ENCODE results near the gene ZNF346. TPM values are rescaled to one million over a fixed set of nuclear protein-coding genes. Genes with fewer than 3 reads are reported as not detected.

The ZNF346 gene
- total RNA-seq, 2 experiments from 2014 or later, result 36.6 to 42.4 TPM

DNA sequence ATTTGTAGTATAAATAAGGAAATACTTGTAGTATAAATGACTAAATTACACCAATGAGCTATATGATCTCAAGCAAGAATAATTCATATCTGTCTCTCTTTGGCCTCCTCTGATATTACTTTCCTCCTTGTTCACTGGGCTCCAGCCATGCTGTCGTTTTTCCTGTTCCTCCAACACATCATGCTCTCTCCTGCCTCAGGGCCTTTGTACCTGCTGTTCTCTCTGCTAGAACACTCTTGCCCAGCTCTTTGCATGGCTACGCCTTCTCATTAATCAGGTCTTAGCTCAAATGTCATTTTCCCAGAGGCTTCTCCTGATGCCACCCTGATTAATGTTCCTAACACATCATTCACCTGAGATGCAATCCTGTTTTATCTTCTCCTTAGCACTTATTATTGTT is 2.5 kb upstream of the ZNF346 start:
- no peaks in the 10 kb centered on the region for H3K9me2 ChIP-seq (ENCODE audit: insufficient read depth, low read length)
- CTCF ChIA-PET (ENCODE audit: unreplicated experiment), result interaction anchor here (0.9 to 1.0 kb wide), 3 partner anchors 9 to 14 kb away, joined by 3 read pairs; no protein-coding TSS in a partner anchor
- intact Hi-C loops (cut with micrococcal nuclease; ENCODE audit: unreplicated experiment), result no loop called here
- no peak for TF ChIP-seq EZH2phosphoT487 (IDR thresholded peaks at IDR 0.05; ENCODE audit: borderline replicate concordance, low read depth, low read length)
- TF ChIP-seq, protein P1, sequence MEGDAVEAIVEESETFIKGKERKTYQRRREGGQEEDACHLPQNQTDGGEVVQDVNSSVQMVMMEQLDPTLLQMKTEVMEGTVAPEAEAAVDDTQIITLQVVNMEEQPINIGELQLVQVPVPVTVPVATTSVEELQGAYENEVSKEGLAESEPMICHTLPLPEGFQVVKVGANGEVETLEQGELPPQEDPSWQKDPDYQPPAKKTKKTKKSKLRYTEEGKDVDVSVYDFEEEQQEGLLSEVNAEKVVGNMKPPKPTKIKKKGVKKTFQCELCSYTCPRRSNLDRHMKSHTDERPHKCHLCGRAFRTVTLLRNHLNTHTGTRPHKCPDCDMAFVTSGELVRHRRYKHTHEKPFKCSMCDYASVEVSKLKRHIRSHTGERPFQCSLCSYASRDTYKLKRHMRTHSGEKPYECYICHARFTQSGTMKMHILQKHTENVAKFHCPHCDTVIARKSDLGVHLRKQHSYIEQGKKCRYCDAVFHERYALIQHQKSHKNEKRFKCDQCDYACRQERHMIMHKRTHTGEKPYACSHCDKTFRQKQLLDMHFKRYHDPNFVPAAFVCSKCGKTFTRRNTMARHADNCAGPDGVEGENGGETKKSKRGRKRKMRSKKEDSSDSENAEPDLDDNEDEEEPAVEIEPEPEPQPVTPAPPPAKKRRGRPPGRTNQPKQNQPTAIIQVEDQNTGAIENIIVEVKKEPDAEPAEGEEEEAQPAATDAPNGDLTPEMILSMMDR (conservative IDR thresholded peaks at IDR 0.05; ENCODE audit: low read length), result no peak
- no peak overlapping the region for H3K4me3 ChIP-seq (ENCODE audit: low read depth, low read length, poor library complexity, severe bottlenecking)
- H3K4me1 ChIP-seq (ENCODE audit: insufficient read depth, low read length, poor library complexity, severe bottlenecking), result peaks cover 27% of the 10 kb centered on the region
- H3K79me2 ChIP-seq (ENCODE audit: insufficient read depth, low read depth, low read length), result peaks cover 33% of the 10 kb centered on the region; the same call in 1 of the 2 replicates
- POLR2A ChIA-PET, result interaction anchor here (0.6 to 7.5 kb wide), 4 partner anchors 9 to 72 kb away, joined by 3 to 74 read pairs (median 8); partner anchors contain the start of gene UIMC1
- no peak overlapping the region for H2AFZ ChIP-seq (ENCODE audit: low read length)
- no peaks in the 10 kb centered on the region for H4K20me1 ChIP-seq (ENCODE audit: insufficient read depth, low read length)
- H3K4me2 ChIP-seq (ENCODE audit: low read length), result no peak overlapping the region
- TSS peak; percentile 42 for BruUV-seq (replicated peaks)
- DNase-seq (ENCODE audit: low spot score), result no peak
- H3K9me3 ChIP-seq (ENCODE audit: low read length), result no peaks in the 10 kb centered on the region
- H3K27ac ChIP-seq (ENCODE audit: low read depth, low read length, poor library complexity, severe bottlenecking), result no peak overlapping the region
- H3K36me3 ChIP-seq (ENCODE audit: insufficient read depth, low read length), result peaks cover 9% of the 10 kb centered on the region

DNA sequence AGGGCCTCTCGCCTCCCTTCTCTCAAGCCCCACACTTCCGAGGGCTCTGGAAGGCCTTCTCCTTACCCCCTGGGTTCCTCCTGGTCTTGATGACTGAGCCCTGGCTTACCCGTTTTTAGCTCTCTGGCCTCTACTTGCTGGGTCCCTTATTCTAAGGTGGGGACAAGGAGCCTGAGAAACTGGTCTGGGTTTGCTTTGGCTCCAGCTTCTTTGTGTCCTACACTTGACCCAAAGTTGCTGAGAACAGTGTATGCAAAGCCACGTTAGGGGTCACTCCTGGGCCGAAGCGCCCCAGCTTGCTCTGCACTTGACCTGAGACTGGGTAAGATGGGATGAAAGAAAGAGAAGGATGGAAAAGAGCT is 788 bp downstream of the ZNF346 start:
- Histone ChIP-seq H4K20me1 (ENCODE audit: insufficient read depth, low read length) (no peaks in the 10 kb centered on the region), H3K27ac (ENCODE audit: low read depth, low read length, poor library complexity, severe bottlenecking) (peak overlapping the region; percentile 60), H3K79me2 (ENCODE audit: insufficient read depth, low read depth, low read length) (peaks cover 42% of the 10 kb centered on the region; the same call in 1 of the 2 replicates), H2AFZ (ENCODE audit: low read length) (peak overlapping the region; percentile 87; the same call in 1 of the 2 replicates), H3K9me3 (ENCODE audit: low read length) (no peaks in the 10 kb centered on the region), H3K4me1 (ENCODE audit: insufficient read depth, low read length, poor library complexity, severe bottlenecking) (peaks cover 30% of the 10 kb centered on the region), H3K9me2 (ENCODE audit: insufficient read depth, low read length) (no peaks in the 10 kb centered on the region), H3K4me3 (ENCODE audit: low read depth, low read length, poor library complexity, severe bottlenecking) (peak overlapping the region; percentile 83), H3K4me2 (ENCODE audit: low read length) (peak overlapping the region; percentile 99), H3K36me3 (ENCODE audit: insufficient read depth, low read length) (peaks cover 30% of the 10 kb centered on the region)
- BruUV-seq (replicated peaks), result no TSS peak
- ChIA-PET POLR2A (interaction anchor here (1.2 to 7.5 kb wide), 3 partner anchors 10 to 27 kb away, joined by 3 to 74 read pairs (median 7); partner anchors contain the start of gene UIMC1), CTCF (ENCODE audit: unreplicated experiment) (interaction anchor here (0.6 to 1.0 kb wide), 3 partner anchors 10 to 243 kb away, joined by 3 read pairs; no protein-coding TSS in a partner anchor)
- DNase-seq (ENCODE audit: low spot score), result peak; percentile 41
- TF ChIP-seq, protein P1 (conservative IDR thresholded peaks at IDR 0.05; ENCODE audit: low read length), result no peak
- no peak for TF ChIP-seq EZH2phosphoT487 (IDR thresholded peaks at IDR 0.05; ENCODE audit: borderline replicate concordance, low read depth, low read length)
- intact Hi-C loops (cut with micrococcal nuclease; ENCODE audit: unreplicated experiment), result no loop called here

DNA sequence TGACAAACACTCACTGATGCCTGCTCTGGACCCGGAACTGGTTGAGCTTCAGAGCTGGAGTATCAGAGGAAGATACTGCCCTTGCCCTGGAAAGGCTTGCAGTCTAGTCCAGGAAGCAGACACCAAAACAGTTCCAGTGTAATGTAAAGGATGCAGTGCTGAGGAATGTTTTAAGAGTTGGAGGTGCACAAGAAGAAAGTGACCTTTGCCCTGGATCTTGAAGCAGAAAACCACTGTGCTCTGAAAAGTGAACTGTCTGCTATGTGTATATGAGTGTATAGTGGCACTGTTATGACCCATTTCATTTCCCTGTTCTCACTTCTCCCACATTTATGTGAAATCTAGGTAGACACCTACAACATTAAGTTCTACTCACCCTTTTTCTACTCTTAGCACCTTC is 2.1 kb downstream of the ZNF346 start:
- H3K36me3 ChIP-seq (ENCODE audit: insufficient read depth, low read length), result peaks cover 38% of the 10 kb centered on the region
- peaks cover 42% of the 10 kb centered on the region; the same call in 1 of the 2 replicates for H3K79me2 ChIP-seq (ENCODE audit: insufficient read depth, low read depth, low read length)
- no peaks in the 10 kb centered on the region for H3K9me2 ChIP-seq (ENCODE audit: insufficient read depth, low read length)
- peak overlapping the region; percentile 45 for H3K4me2 ChIP-seq (ENCODE audit: low read length)
- H3K9me3 ChIP-seq (ENCODE audit: low read length), result no peaks in the 10 kb centered on the region
- H3K4me1 ChIP-seq (ENCODE audit: insufficient read depth, low read length, poor library complexity, severe bottlenecking), result peaks cover 30% of the 10 kb centered on the region
- H3K27ac ChIP-seq (ENCODE audit: low read depth, low read length, poor library complexity, severe bottlenecking), result no peak overlapping the region
- no TSS peak for BruUV-seq (replicated peaks)
- no peak overlapping the region for H2AFZ ChIP-seq (ENCODE audit: low read length)
- no peaks in the 10 kb centered on the region for H4K20me1 ChIP-seq (ENCODE audit: insufficient read depth, low read length)
- DNase-seq (ENCODE audit: low spot score), result no peak
- intact Hi-C loops (cut with micrococcal nuclease; ENCODE audit: unreplicated experiment), result no loop called here
- ChIA-PET CTCF (ENCODE audit: unreplicated experiment) (no interaction called here), POLR2A (interaction anchor here (0.9 kb wide), 1 partner anchor 17 kb away, joined by 4 read pairs; no protein-coding TSS in a partner anchor)
- H3K4me3 ChIP-seq (ENCODE audit: low read depth, low read length, poor library complexity, severe bottlenecking), result no peak overlapping the region
- TF ChIP-seq, protein P1 (conservative IDR thresholded peaks at IDR 0.05; ENCODE audit: low read length), result no peak
- TF ChIP-seq EZH2phosphoT487 (IDR thresholded peaks at IDR 0.05; ENCODE audit: borderline replicate concordance, low read depth, low read length), result no peak
